Neural progenitor cell (in vitro differentiated cells): ENCODE measurements around the gene FAM163B.

Experiments used
- CTCF ChIP-seq: fragments of 200-600 bp; sonication (generic); IDR thresholded peaks from 2 replicates; pipeline ENCODE4 v1.5.1; 2017; ENCODE audit warnings: antibody characterized with exemption, mild to moderate bottlenecking
- EZH2phosphoT487 ChIP-seq: fragments of 200-600 bp; sonication (generic); IDR thresholded peaks from 2 replicates; pipeline ENCODE4 v1.6.1; 2017; ENCODE audit warnings: antibody characterized with exemption

- TF ChIP-seq EZH2phosphoT487 (no peak), CTCF (no peak)
Observed at GRCh38 chr9:133533857-133534256, 75.3 kb downstream of the FAM163B start.
